Activated CD4-positive, CD25-positive, alpha-beta regulatory T cell treated with anti-CD3 and anti-CD28 coated beads, Interleukin-2, amount 50 U/mL, for 72 hours (primary cell): ENCODE results near the gene DIAPH3.

Experiments used
- DNase-seq: peaks from one replicate; pipeline ENCODE4 v3.0.0; 2021

The DIAPH3 gene

DNA sequence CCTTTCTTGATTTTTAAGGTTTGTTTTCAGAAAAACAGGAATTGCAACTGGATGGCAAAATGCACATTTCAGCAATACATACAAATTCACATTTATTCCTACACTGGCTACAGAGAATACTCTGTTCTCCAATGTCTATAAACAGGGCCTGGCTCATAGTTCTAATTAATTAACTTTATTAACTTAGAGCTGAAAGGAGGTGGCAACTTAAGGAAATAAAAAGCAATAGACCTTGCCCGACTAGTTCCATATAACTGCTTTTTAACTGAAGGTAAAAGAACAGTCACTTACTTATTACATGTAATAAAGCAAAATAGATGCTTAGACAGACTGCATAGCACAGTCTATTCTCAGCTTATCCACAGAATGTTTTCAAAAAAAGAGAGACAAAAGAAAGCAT is 498.5 kb downstream of the DIAPH3 start:
- no peak for DNase-seq

DNA sequence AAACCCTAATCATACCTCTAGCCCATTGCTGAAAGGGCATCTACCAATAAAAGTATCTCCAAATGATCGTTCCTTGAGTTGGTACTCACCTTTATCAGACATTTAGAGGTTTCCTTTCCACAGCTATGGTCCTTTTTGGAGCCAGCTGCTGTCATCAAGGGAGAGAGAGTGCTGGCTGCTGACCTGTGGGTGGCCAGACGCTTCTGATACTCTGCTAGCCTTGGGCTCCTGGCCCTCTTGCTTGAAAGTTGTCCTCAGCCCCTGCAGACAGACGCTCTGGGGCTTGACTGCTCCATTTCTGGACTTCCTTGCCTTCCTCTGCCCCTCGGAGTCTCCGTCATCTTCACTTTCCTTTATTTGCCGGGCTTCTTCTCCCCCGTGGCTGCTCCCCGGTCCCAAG is 499.1 kb downstream of the DIAPH3 start:
- no peak for DNase-seq

DNA sequence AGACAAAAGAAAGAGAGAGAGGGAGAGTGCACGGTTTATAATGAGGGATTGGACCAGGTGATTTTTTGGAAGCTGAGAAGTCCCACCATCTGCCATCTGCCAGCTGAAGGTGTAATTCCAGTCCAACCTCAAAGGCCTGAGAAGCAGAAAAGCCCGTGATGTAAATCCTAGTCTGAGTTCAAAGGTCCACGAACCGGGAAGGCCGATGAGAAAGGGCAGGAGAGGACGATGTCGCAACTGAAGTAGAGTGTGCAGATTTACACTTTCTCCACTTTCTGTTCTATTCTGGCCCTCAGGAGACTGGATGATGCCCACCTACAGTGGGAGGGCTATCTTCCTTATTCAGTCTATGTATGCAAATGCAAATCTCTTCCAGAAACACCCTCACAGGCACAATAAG is 500.0 kb downstream of the DIAPH3 start:
- no peak for DNase-seq

DNA sequence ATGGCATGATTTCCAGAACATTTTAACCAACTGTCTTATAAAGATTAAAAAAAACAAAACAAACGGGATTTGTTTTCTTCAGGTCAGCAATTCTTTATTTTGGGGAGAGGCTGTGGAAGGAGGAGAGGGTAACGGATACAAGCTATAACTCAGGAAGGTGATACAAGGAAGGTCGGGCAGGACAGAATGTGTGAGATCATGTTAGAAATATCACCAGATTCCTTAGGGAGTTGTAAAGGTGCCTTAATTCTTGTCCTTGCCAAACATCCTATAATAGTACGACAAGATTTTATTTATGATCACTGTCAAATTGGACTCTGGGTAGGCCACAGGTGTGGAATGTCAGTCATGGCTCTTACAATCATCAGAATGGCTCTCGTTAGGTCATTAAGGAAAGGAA is 503.1 kb downstream of the DIAPH3 start:
- DNase-seq, result no peak

DNA sequence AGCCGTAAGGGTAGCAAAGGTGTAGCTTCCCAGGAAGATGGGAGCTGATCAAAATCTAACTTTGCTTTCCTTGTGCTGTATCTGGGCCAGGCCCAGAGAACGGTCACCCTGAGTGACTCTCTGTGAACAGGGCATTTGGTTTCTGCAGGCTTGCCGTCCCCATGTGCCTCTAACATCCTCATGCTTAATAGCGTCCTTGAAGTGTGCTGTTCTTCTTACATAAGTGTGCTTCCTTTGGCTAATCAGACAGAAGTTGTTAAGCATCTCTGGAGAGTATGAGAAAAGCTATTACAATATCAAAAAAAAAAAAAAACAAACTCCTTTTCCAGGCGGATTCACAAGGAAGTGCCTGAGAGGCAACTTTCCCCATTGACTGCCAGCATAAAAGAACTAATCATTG is 503.7 kb downstream of the DIAPH3 start:
- DNase-seq, result no peak

DNA sequence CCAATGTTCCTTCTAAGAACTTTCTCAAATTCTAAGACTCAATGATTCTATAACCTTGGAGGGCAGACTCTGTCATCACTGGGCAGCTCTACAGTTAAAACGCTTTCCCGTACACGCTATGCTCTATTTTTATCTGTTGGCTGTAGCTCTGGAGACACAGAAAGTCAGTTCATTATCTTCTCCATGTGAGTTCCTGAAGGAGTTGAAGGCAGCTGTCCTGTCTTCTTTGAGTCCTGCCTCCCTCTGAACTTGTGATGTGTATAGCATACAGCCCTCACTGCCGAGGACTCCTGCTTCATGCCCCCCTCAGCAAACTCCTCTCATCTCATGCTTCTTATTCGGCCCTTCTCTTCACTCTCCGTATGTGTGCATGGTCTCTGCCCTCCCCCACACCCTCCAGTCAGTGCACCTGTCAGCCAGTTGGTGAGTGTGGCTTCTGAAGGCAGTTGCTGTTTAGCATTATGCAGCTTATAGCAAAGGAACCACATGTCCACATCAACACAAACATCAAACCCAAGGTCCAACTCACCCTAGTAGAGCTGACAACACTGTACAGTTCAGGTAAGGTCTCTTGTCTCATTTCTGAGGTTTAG is 504.9 kb downstream of the DIAPH3 start:
- no peak for DNase-seq

DNA sequence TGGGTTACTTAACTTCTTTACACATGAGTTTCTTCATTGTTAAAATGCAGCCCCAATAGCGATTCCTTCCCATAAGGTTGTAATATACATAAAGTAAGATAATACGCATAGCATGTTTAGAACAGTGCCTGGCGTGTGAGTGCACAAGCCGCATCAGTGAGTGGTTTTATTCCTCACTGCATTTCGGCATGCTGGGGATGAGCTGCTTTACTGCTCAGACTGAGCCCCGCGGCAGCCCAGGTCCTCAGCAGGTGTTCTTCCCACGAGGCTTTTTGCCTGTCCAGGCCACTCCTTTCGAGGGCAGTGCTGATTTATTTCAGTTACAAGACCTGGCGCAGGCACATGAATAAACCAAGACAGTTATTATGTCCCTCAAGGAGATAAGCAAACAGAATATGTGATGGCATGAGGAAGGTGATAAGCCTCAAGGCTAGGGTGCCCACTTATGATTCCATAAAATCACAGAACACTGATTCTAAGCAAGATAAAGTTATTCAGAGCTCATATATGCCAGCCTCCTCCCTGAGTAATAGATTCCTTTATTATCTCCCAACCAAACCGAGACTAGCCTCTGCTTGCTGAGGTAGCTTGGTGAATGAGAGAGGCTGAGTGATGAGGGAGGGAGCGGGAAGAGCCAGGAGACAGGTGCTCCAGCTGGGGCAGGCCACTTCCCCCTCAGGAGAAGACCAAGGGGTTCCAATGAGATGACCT is 505.5 kb downstream of the DIAPH3 start:
- DNase-seq, result no peak

DNA sequence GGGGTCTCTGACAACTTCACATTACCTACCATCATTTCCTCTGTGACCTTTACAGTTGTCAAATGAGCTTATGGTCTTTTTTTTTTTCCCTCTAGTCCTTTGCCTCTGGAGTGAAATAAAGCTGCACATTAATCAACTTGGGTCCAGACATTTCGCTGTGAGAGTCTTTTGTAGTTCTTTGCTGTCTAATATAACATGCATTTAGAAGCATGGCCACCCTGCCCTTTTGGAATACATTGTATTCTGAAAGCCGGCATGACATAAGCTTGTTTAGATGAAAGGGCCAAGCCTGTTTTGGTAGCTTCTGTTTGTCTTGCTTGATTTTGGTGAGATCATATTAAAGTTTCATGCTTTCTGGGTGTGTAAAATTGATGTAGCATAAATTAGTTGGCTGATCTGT is 509.8 kb downstream of the DIAPH3 start:
- DNase-seq, result no peak

DNA sequence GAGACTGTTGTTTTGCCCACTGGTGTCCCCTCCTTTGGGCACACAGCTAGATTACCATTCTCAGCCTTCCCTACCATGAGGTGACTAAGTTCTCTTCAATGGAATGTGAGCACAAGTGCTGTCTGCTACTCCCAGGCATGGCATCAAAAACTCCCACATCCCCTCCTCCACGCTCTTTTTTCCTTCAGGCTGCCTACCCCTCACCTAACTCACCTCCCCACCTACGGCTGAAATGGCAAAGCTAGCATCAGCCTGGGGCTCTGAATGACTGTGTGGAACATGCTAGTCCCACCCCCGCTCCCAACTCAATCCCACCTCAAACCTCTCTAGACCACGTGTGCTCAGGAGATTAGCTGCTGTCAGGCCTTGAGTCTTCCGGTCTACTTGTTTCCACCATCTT is 512.2 kb downstream of the DIAPH3 start:
- DNase-seq, result no peak

DNA sequence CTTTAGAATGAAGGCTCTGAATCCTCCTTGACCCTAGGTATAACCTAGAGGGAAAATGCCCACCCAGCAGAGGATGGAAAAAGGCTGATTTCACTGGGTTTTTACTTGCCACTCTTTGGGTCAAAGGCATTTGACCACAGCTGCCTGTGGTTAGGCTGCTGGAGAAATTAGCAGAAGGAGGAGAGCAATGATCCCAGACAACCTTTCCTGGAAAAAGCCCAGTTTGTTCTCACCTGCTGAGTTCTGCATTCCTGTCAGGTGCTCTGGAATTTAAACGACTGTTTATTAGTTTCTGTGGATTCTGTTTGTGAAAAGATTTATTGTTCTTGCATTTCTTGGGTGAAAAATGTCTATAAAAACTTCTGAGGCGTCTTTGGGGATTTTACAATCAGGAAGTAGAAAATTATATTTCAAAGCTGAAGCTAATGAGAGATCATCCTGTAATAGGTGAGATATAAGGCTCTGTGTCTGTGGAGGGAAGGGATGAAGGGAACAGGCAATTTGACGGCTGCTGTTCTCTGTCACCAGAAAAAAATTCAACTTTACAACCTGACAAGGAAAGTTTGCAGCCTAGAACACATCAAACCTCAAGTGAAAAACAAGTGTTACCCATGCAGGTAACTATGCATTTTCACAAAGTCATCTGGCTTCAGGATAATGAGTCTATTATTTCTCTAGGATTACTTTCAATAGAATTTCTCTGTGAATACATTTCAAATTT is 519.7 kb downstream of the DIAPH3 start:
- DNase-seq, result no peak

DNA sequence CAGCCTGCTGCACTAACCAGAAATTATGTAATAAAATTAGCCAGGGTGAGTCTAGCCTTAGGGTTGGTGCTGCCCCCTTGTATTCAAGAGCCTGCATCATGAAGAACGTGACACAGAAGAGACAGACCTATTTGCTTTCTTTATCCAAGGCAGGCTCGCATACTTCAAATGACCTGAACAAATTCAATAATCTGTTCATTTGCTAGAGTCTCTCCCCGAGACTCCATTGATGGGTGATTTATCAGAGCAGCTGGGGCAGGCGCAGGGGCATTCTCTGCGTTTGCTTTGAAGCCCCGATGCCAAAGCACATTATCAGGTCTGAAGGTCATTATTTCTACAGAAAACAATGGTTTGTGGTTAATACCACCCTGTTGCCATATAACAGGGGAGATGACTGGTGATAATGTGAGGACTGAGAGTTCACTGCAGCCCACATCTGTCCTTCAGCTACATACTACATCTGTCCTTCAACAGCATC is 520.3 kb downstream of the DIAPH3 start:
- no peak for DNase-seq

DNA sequence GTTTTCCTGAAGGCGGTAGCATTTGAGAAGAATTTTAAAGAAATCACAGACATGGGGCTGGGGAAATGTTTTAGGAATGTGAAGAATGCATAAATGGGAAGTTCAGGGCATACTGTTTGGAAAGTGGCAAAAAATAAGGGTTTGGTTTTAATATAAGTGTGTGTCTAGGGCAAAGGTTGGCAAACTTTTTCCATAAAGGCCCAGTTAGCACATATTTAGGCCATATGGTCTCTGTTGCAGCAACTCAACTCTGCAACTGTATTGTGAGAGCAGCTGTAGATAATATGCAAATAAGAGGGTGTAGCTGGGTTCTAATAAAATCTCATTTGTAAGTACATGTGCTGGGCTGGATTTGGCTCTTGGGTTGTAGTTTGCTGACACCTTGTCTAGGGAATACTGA is 521.9 kb downstream of the DIAPH3 start:
- DNase-seq, result no peak

DNA sequence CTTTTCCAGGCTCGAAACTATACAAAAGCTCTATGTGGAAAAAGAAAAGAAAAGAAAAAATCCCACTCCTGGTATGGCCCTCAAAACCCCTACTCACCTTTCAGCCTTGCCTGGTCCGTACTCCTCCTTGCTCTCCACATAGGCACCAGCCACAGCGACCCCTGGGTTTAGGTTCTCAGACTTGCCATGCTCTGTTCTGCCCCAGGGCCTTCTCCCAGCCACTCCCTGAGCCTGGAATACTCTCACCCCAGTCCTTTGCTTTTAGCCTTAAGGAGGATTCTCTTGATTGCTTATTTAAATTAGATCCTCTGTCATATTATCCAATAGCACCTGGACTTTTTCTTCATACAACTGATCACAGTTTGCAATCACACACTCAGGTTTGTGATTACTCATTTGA is 522.5 kb downstream of the DIAPH3 start:
- DNase-seq, result no peak

DNA sequence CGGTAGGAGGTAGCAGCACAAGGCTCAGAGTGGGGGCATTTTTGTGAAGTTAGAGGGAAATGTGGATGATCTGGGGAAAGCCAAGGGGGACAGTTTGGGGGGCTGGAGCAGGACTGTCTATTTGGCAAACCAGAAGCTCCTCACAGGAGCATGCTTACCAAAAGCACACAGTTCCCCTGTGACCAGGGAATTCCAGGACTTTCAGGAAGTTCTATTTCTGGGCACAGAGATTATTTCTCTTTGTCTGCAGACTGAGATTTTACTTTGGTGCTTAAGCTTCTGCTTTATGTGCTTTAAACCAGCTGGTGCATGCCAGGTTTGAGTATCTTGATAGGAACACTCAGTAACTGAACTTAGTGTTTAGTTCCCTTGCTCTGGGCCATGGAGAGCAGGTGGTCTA is 525.3 kb downstream of the DIAPH3 start:
- no peak for DNase-seq

DNA sequence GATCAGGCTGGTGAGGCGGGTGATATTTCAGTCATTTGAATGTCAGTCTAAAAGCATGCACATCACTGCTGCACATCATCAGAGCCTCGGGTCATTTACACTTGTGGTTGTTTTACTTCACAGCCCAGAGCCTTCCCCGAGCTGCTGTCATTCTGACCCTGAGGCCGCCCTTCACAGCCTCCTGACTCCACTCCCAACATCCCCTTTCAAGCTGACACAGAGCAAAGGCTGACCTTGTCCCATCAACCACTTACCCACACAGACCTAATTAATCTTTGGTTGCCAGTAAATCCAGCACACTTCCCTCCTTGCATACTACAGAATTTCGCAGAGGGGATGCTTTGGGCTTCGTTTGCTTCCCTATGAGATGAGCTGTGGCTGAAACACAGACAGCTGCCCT is 528.1 kb downstream of the DIAPH3 start:
- no peak for DNase-seq

DNA sequence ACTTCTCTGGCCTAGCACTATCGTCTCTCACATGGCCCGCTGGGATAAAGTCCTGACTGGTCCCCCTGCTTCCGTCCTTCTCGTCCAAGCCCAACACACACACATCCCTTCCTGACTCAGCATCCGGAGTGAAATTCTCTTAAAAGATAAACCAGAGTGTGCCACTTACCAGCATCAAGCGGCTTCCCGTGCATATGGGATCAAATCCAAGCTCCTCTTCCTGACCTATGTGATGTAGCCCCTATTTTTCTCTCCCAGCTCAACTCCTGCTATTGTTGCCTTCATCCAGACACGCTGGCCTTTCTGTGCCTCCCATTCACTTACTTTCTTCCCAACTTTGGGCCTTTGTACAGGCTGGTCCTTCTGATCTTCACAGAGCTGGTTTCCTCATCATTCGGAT is 530.4 kb downstream of the DIAPH3 start:
- no peak for DNase-seq

DNA sequence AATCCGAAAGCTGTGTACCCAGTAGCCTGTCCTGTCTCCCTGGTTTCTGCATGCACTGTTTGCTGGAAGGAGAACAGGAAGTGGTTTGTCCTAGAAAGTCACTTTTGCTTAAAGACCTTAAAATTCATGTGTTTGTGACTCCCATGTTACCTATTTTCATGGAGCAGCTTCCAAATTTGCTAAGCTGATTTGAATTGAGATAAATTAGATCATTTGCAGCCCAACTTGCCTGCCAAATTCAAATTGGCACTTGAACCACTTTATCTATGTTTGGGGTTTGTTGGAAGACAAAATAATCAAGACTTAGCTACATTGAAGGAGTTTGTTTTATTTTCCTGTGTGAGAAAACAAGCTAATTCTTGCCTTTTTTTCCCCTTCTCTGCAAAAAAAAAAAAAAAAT is 532.5 kb downstream of the DIAPH3 start:
- DNase-seq, result no peak

DNA sequence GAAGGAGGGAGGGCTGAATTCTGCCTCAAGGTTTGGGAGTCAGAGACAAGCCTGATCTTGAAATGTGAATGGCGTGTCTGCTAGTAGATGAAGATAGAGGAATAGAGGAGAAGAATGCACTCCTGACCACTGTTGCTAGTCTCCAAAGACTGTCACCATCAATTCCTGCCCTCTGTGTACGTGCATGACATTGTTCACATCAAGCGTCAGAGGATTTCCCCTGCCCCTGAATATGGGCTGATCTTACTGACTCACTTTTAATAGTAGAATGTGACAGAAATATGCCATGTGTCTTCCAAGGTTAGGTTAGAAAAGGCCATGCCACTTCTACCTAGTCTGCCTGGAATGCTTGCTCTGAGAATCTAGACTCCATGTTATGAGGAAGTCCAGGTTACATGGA is 538.6 kb downstream of the DIAPH3 start:
- no peak for DNase-seq

DNA sequence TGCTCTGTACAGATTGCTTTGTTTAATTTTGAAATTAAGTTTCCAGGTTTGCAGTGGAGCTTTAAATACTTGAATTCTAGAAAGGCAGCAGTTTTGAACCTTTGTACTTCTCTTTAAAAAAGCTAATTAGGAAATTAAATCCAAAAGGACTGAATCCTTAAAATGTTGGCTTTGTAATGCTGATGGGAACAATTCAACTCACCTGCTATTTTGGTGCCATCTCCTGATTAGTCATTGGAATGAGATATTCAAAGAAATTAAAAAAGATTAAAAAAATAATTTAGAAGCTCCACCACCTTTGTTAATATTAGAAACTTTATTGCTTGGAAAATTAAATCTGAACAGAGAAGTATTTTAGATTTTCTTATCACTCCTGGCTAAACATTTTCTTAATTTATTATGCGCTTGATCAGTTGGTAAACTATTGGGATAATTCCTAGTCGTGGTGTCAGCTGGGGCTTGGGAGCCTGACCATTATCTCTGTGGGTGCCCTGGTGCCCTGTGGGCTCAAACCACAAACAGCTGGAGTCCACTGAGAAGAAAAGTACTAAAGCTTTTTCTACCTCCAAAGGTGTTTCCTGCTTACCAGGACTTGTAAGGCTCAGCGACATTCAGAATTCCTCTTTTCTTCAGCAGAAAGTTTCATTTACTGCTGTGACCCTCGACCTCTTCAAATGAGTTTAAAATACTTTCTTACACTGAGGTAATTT is 540.4 kb downstream of the DIAPH3 start:
- no peak for DNase-seq

DNA sequence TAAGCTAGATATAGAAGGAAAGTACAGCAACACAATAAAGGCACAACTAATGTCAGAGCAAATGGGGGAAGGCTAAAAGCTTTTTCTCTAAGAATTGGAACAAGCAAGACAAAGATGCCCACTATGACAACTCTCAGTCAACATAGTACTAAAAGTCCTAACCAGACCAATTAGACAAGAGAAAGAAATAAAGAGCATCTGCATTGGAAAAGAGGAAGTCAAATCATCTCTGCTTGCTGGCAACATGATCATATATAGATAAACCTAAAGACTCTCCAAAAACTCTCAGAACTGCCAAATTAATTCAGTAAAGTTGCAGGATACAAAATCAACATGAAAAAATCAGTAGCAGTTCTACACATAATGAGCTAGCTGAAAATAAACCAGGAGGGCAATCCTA is 542.0 kb downstream of the DIAPH3 start:
- DNase-seq, result no peak
